GM21367 (cell line): ENCODE measurements around the gene MAST4.
"Not testable (repeated sequence)": the region's sequence is repeated elsewhere in the genome, so short reads cannot be mapped to it uniquely, and the experiment has no call there.

Source experiments
- ATAC-seq: cut with Tn5 transposase; IDR thresholded peaks from one replicate; pipeline ENCODE4 v1.9.1; 2021; ENCODE audit not compliant: unreplicated experiment

MAST4 gene

DNA sequence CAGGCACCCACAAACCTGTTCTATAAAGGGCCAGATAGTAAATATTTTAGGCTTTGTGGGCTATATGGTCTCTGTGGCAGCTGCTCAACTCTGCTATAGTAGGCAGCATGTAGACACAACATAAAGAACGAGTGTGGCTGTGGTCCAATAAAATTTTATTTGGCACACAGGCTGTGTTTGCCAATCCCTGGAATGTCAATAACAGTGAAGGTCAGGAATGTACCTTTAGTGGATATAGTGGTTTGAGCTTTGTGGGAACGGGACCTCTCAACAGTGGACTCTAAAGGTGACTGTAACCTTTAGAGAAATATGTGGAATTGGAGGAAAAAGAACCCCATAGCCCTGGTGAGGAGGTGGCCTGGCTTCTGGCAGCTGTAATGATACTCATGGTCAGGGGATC, 145.2 kb downstream of the MAST4 start:
- no peak for ATAC-seq

DNA sequence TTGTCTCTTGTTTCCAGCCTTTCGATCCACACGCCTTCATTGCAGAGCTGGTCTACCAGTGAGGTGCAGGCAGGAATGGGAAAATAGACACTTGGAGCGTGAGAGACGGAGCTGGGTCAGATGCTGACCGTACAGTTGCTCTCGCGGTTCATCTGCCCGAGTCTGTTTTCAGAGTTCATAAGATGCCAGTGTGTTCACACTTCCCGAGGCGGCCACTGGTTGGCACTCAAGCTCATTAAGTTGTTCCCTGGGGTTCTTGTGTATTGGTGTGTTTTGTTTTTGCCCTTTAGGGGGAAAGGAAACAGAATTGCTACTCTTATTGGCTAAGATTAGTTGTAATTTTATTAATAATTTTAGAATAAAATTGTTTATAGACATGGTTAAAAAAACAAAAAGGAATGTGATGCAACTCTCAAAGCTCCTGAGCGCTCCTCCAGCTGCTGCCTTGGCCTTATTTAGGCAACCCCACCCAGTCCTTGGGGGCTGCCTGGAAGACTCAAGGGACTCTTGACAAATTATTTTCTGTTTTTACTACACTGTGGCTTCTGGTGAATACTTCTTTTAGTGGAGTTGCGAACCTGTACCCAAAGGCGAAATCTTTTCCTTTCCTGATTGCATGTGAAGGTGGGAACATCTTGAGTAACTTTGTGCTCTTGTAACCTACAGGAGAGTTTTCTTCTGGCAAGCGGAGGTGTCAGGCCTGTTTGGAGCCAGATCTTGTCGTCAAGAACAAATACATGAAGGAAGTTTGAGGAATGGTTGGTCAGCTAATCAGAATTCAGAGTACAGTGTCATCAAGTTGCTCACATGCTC, 146.1 kb downstream of the MAST4 start:
- no peak for ATAC-seq

DNA sequence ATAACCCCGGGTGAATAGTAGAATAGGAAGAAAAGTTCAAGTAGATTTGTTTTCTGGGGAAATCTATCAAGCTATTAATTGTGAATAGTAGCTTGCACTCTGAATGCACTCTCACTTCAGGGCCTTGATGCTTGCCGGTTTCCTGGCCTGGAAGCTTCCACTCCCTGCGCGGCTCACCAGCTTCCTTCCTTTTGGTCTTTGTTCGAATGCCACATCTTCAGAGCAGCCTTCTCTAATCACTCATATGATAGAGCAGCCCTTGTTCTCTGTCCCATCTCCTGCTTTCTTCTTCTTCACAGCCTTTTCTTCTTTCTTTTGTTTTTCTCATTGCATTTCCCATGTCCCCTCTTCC, 146.7 kb downstream of the MAST4 start:
- no peak for ATAC-seq

DNA sequence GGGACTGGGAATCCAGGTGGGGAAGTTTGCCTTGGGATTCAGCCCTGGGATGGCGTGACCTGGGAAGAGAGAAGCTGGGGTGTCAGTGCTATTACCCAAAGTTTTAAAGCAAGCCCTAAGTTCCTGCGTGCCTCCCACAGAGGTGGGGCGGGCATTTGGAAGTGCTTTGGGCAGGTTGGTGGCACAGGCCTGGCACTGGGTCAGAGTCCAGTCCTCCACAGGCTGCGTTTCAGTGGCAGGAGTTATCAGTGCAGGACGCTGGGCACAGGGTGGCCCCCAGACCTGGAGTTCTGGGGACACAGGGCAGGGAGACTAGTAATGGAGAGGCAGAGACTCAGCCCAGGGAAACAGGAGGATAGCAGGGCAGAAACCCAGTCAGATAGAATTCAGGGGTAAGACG, 147.2 kb downstream of the MAST4 start:
- no peak for ATAC-seq

DNA sequence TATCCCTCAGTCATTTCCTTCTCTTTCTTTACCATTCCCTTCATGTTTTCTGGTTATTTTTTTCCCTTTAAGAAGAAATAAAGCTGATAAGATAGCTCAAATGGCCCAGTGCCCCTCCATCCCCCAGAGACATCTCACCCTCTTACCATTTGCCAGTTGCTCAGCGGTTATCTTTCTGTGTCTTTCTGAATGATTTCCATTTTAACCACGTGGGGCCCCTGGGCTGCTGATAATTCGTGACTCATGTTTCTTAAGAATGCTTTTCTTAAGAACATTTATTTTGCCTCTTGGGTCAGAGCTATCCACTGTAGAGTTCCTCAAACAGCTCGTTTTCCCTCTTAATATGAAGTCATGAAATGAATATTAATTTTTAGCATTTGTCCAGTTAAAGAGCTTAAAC, 147.8 kb downstream of the MAST4 start:
- no peak for ATAC-seq

DNA sequence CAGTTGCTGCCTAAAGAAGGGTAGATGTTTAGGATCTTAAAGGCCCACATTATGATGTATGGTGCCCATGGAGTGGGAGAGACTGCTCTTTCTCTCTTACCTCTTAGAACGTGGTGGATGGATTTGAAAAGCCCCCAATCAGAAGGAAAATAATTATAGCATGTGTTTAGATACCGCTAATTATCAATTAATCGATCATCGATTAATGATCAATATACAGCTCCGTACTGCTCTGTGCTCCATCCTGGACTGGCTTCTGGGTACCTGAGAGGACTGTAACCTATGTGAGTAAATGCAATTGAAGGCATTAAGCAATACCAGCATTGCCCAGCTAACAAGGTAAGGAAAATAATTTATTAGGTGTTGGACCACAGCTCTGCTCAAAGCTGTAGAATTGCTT, 149.1 kb downstream of the MAST4 start:
- ATAC-seq = no peak

DNA sequence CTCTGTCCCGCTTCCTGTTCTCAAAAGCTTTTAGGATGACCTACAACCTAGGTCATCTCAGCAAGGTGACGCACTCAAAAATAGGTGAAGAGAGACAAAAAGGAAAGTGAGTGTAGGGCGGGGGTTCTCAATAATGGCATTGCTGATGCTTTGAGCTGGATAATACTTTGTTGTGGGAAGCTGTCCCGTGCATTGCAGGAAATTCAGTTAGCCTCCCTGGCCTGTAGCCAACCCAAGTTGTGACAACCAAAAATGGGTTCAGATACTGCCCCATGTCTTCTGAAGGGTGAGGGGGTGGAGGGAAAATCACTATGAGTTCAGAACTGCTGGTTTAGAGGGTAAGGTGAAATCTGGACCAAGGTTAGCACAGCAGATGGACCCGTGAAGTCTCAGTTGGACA, 151.4 kb downstream of the MAST4 start:
- ATAC-seq = no peak

DNA sequence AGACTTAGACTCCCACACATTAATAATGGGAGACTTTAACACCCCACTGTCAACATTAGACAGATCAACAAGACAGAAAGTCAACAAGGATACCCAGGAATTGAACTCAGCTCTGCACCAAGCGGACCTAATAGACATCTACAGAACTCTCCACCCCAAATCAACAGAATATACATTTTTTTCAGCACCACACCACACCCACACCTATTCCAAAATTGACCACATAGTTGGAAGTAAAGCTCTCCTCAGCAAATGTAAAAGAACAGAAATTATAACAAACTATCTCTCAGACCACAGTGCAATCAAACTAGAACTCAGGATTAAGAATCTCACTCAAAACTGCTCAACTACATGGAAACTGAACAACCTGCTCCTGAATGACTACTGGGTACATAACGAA, 156.5 kb downstream of the MAST4 start:
- not testable (repeated sequence) for ATAC-seq

DNA sequence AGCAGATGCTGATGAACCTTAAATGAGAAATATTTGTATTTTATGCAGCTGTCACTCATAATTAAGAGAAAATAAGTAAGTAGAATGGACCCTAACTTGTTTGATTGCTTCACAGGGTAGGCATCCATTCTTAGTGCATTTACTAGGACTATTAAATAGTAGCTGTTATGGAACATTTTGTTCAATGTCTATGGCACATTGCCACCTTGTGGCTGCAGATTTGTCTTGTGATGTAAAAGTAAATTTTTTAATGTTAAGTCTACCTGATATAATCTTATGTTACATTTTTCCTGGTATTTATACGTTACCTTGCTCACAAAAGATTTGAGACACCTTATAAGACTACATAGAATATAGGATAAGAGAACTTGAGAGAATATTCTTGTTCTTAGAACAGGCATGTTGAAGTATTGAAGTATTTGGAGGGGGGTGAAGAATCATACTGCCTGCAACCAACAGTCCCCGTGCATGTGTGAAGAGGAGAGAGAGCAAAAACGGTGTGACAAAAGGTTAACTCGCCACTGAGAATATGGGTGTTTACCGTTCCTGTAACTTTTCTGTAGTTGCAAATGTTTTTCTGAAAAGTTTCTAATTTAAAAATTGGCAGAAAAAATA, 161.1 kb downstream of the MAST4 start:
- ATAC-seq = no peak

DNA sequence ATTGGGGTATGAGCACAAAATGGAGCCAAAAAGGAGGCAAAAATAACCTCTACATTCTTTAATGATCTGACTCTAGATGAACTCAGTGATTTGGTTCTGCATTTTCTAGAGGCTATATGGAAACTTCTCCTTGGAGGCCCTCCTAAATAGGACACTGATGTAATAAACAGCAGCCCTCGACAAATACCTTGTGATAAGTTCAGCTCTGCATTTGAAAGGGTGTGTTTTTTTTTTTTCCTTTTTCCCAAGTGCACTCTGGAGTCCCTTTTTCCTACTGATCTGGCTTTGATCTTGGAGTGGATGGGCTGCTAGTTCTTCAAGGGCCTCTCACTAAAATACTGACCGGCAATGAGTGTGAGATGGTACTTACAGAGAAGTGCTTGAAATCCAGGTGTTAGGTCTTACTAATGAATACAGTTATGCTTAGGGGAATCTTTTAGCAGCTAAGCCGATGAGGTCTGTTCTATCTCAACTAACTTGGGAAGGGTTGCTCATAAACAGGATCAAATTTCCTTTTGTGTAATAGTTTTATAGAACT, 161.7 kb downstream of the MAST4 start:
- no peak for ATAC-seq

DNA sequence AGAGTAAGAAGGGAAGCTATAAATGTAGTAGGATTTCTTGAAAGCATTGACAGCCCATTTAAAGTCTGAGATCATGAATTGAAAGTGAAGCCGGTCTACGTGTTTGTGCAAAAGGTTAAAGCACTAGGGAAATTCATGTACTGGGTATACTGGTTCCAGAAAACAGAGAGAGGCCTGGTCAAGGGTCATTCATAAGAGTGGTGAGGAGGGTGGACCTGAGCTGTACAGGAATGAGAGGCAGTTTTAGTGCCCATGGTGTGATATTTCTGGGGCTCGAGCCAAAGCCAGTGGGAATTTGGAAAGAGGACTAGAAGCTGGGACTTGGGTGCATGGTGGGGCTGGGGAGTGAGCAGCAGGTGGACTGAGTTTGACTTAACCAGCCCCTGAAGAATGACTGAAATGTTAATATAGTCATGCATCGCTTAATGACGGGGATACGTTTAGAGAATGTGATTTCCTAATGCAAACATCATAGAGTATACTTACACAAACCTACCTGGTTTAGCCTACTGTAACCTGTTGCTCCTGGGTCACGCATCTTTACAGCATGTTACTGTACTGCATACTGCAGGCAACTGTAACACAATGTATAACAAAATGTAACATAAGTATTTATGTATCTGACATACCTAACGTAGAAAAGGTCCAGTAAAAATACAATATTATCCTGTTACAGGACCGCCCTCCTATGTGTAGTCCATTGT, 173.0 kb downstream of the MAST4 start:
- no peak for ATAC-seq

DNA sequence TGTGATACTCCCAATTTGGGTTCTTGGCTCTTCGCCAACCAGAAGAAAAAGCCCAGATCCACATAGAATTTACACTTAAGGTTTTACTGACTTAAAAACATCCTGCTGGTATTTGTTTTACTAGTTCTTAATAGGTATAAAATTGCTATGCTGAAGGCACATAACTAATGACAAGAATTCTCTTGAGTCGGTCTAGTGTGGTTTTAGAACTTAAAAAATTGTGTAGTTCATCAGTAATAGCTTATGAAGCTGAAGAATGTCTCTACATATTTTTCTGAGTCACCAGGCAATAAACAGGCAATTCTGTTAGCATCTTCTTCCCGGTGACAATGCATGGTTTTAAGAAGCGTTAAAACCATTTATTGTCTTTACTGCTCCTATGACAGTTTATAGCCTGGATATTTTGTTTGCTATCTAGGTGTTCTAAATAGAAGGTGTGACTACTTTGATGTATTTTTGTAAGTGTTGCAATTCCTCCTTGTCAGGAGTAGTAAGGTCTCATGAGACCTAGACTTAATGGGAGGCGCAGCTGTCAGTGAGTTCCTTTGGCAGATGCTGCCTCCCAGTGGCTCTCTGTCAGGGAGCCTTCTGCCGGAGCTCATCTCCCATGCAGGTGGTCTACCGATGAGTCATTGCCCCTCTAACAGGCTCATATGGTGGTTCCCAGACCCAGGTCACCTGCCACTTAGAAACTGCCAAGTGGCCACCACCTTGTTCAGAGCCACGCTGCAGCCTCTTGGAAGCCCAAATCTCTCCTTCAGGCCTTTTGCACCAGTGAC, 173.8 kb downstream of the MAST4 start:
- no peak for ATAC-seq

DNA sequence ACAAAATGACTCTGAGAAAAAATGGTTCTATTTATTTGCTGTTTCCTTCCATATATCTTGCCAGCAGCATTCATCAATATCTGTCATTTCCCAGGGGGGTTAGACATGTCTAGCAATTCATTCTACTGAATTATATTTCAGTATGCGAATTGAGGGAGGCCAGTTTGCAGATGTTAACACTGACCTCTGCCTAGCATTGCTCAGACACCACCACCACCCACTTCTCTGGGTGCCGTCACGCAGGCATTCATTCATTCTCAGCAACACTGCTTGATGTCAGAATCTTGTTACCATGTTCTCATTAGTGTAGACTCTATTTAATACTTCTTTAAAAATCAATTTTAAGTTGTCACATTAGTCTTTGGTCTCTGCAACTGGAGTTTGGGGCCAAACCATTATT, 181.7 kb downstream of the MAST4 start:
- ATAC-seq = no peak

DNA sequence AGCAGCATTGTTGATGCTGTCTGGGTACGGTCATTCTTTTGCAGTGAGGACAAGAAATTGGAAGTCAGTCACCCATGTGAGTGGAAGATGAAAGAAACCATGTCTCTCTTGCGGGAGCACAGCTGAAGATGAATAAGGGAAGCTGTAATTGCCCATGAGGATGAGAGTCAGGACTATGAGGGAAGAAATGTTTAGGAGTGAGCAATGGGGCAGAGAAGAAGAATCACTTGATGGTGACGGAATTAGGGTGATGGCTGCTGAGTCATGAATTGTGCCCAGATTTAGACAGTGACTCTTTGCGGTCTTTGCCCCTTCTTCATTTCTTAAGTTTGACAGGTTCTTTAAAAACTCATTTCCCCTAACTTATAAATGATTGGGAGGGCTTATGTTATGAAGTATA, 183.3 kb downstream of the MAST4 start:
- no peak for ATAC-seq

DNA sequence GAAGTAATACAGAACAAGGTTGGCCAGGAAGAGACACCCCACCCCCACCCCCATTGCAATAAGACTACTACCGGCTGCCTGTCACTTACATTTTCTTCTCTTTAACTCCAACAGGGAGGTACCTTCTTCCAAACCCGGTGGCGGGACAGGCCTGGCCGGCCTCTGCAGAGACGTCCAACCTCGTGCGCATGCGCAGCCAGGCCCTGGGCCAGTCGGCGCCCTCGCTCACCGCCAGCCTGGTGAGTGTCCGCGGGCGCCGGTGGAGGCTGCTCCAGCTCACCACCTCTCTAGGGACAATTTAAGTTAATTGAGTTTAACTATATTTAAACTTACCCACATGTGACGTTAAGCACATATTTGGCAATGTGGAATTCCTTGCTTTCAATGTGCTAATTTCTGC, 192.4 kb downstream of the MAST4 start:
- no peak for ATAC-seq

DNA sequence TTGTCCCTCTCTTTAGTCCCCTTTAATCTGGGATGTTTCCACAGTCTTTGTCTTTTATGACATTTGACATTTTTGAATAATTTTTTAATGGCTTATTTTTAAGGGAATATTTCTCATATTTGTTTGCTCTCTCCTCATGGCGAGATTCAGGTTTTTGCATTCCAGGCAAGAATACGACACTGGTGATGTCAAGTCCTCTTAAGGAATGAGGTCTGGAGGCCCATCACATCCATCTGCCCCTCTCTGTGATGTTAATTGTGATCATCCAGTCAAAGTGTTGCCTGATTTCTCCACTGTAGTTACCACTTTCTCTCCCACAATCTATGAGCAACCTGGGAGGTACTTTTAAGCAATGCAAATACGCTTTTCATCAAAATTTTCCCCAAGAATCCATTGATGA, 193.2 kb downstream of the MAST4 start:
- no peak for ATAC-seq

DNA sequence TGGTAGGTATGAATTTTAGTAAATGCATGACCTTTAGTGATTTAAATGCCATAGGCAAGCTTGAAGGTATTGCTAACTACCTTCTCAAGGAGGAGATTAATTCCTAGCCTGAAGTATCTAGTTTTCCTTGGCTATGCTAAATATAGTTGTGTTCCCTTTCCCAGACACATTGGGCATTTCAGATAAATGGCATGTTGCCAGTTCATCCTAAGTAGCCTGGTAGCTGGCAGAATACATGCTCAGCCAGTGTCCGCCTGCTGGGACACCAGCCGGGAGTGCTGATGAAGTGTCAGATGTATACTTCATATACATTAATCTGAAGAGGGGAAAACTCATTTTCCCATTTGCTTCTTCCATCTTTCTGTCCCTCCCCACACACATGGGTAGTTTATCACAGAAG, 196.9 kb downstream of the MAST4 start:
- ATAC-seq = no peak

DNA sequence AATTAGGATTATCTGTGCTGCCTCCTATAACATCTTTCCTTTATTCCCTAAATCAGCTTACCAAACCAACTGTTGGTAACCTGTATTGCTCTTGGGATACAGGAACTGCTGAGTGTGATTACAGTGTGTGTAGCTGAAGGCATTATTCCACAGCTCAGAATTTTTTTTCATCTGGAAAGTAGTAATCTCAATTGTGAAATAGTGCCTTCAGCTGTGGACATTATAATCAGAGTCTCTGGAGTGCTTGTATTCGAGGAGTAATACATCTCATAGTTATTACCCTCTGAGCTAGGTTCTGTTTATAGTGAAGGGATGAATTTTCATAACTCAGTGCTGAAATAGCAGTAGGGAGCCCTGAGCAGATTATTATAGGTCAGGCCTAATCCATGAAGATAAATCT, 199.5 kb downstream of the MAST4 start:
- no peak for ATAC-seq

DNA sequence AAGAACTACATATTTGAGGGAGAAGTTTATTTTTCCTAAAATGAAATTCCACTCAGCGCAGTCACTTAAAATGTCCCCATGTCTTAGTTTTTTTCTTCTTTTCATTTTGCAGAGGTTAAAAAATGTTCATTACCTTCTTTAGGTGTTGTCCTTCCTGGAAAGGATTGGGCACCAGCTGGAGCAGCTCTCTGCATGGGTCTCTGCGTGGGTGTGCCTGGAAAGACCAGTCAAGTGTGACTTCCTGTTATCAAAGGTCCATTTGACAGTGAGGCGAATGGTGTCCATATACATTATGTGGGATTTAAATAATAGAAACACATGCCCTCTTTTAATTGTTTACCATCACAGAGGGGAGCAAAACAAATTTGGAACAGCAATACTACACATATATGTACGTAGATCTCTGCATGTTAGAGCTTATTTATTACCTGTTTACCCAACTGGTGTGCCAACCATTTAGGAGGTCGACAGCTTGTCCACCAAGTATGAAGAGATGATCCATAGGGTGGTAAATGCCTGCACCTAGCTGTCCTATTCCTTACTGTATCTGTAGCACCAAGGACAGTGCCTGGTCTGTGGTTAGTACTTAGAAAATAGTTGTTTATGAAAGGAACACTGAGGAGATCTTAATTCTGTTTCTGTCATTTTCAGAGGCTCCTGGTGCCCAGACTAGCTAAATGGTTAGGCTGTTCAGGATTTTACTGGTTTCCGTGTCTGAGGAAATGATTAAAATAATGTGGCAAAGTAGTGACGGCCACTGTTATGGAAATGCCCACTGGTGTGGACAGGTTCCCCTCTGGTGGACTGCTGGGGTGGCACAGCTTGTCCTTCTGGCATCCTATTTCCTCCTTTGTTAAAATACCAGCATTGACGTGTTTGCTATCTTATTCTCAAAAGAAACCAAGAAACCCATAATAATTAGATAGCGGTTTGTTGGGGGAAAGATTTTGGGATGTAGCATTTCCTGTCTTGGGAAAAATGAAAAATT, 200.4 kb downstream of the MAST4 start:
- no peak for ATAC-seq

DNA sequence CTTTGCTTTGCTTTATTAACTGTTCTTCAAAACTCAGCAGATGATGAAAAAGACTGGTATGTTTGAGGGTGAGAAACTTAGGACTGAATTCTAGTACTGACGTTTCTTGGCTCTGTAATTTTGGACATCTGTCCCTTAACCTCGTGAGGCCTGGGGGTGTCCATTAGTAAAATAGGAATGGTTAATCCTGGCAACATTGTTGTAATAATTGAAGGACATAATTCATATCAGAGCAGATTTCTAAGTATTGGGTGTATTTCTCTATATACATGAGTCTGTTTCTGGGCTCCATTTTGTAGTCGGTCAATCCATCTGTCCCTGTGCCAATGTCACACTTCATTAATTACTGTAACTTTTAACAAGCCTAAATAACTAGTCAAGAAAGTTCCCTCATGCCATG, 206.7 kb downstream of the MAST4 start:
- ATAC-seq = no peak
